ENCODE data around the gene SPAG17.

DNA sequence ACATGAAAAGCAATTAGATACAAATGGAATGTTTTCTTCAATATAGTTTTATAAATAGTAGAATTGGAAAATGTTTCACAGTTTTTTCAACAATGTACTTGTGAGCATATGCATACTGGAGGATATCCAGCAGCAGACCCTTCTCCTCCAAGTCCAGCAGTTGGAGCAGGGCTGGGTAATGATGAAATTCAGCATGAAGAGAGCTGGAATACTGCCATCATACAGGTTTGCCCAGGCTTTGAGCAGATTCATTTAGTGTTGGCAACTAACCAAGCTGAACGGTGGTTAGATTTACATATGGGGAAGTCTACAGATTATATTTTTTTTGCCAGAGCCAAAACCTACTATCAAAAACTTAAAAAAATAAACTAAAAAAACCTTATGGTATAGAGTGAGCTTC is 217.1 kb downstream of the SPAG17 start:
- TF ChIP-seq, protein P1, sequence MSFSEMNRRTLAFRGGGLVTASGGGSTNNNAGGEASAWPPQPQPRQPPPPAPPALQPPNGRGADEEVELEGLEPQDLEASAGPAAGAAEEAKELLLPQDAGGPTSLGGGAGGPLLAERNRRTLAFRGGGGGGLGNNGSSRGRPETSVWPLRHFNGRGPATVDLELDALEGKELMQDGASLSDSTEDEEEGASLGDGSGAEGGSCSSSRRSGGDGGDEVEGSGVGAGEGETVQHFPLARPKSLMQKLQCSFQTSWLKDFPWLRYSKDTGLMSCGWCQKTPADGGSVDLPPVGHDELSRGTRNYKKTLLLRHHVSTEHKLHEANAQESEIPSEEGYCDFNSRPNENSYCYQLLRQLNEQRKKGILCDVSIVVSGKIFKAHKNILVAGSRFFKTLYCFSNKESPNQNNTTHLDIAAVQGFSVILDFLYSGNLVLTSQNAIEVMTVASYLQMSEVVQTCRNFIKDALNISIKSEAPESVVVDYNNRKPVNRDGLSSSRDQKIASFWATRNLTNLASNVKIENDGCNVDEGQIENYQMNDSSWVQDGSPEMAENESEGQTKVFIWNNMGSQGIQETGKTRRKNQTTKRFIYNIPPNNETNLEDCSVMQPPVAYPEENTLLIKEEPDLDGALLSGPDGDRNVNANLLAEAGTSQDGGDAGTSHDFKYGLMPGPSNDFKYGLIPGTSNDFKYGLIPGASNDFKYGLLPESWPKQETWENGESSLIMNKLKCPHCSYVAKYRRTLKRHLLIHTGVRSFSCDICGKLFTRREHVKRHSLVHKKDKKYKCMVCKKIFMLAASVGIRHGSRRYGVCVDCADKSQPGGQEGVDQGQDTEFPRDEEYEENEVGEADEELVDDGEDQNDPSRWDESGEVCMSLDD (tag by site-specific recombination; IDR thresholded peaks at IDR 0.05): no peak
- TF ChIP-seq, protein P2, sequence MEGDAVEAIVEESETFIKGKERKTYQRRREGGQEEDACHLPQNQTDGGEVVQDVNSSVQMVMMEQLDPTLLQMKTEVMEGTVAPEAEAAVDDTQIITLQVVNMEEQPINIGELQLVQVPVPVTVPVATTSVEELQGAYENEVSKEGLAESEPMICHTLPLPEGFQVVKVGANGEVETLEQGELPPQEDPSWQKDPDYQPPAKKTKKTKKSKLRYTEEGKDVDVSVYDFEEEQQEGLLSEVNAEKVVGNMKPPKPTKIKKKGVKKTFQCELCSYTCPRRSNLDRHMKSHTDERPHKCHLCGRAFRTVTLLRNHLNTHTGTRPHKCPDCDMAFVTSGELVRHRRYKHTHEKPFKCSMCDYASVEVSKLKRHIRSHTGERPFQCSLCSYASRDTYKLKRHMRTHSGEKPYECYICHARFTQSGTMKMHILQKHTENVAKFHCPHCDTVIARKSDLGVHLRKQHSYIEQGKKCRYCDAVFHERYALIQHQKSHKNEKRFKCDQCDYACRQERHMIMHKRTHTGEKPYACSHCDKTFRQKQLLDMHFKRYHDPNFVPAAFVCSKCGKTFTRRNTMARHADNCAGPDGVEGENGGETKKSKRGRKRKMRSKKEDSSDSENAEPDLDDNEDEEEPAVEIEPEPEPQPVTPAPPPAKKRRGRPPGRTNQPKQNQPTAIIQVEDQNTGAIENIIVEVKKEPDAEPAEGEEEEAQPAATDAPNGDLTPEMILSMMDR (tag by site-specific recombination; IDR thresholded peaks at IDR 0.05): no peak
- no peak for TF ChIP-seq HOXA7 (CRISPR knock-in tag; IDR thresholded peaks at IDR 0.05; ENCODE audit: borderline replicate concordance)
- TF ChIP-seq ZNF561 (tag by site-specific recombination; IDR thresholded peaks at IDR 0.05; ENCODE audit: borderline replicate concordance): no peak
- TF ChIP-seq BCL11A (tag by site-specific recombination; IDR thresholded peaks at IDR 0.05; ENCODE audit: low read depth): no peak
- TF ChIP-seq, protein P3, sequence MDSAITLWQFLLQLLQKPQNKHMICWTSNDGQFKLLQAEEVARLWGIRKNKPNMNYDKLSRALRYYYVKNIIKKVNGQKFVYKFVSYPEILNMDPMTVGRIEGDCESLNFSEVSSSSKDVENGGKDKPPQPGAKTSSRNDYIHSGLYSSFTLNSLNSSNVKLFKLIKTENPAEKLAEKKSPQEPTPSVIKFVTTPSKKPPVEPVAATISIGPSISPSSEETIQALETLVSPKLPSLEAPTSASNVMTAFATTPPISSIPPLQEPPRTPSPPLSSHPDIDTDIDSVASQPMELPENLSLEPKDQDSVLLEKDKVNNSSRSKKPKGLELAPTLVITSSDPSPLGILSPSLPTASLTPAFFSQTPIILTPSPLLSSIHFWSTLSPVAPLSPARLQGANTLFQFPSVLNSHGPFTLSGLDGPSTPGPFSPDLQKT (IDR thresholded peaks at IDR 0.05; ENCODE audit: borderline replicate concordance, low read depth, low read length): no peak
- TF ChIP-seq ZSCAN30 (tag by site-specific recombination; IDR thresholded peaks at IDR 0.05): no peak
